ENCODE data around the gene CHMP2A. TPM values are rescaled to one million over a fixed set of nuclear protein-coding genes. Genes with fewer than 3 reads are reported as not detected.

CHMP2A gene
- total RNA-seq, 1 experiment from 2014 or later, result 191 TPM

GRCh38 chr19:58572818-58573657 is 18.1 kb upstream of the CHMP2A start, which contains the start of gene MZF1:
MZF1 (minus strand) TSS chr19:58573335; CDS start chr19:58571389, 1,946 bp downstream.
- Histone ChIP-seq H3K4me1 (ENCODE audit: control insufficient read depth, insufficient read depth, low read length) (peaks cover 7% of the 10 kb centered on the region), H3K4me3 (ENCODE audit: low read depth in 2 of 2, low read length in 2 of 2) (peak within 1 kb of the TSS; percentile 64 to 89), H3K36me3 (ENCODE audit: control insufficient read depth, insufficient read depth, low read length) (no peaks in the 10 kb centered on the region), H3K9me3 (ENCODE audit: control insufficient read depth, insufficient read depth, low read depth, low read length) (no peaks in the 10 kb centered on the region), H3K27ac (ENCODE audit: low read length) (peak within 1 kb of the TSS; percentile 90), H3K27me3 (ENCODE audit: control insufficient read depth, insufficient read depth, low read length) (no peaks in the 10 kb centered on the region)
- DNase-seq (ENCODE audit: low read depth, low spot score) (peak; percentile 98), ATAC-seq (peak; percentile 82)
- intact Hi-C loops (cut with micrococcal nuclease; ENCODE audit: unreplicated experiment), result no loop called here
- POLR2A ChIA-PET, result interaction anchor here (0.8 kb wide), 1 partner anchor 57 kb away, joined by 5 read pairs; no protein-coding TSS in a partner anchor
- CTCF ChIA-PET, result no interaction called here
- BruUV-seq (replicated peaks), result no TSS peak
- peak; percentile 82 for TF ChIP-seq TCF7L2 (IDR thresholded peaks at IDR 0.05; ENCODE audit: low read depth, low read length)
- no peak for TF ChIP-seq CTCF (IDR thresholded peaks at IDR 0.05)
- peak; percentile 84 for TF ChIP-seq POLR2AphosphoS5 (IDR thresholded peaks at IDR 0.05; ENCODE audit: low read depth, low read length)
- no peak; the same call in 1 of the 2 replicates for TF ChIP-seq SIN3A (IDR thresholded peaks at IDR 0.05; ENCODE audit: borderline replicate concordance, insufficient read depth, low read depth, low read length)
- peak in 1 of 2 experiments; percentile 51; a peak in 1 of 4 replicates for TF ChIP-seq REST (IDR thresholded peaks at IDR 0.05; ENCODE audit: insufficient read depth in 1 of 2, low read depth in 2 of 2, low read length in 1 of 2)
- in situ Hi-C loops (cut with HindIII; ENCODE audit: low pct_unique_long_range_greater_than_20kb, low sequenced_read_pairs), result no loop called here

GRCh38 chr19:58572026-58572817 is 17.3 kb upstream of the CHMP2A start:
- ChIA-PET CTCF (no interaction called here), POLR2A (interaction anchor here (0.6 to 0.8 kb wide), 2 partner anchors 56 to 67 kb away, joined by 5 to 7 read pairs; no protein-coding TSS in a partner anchor)
- Histone ChIP-seq H3K27ac (ENCODE audit: low read length) (peak overlapping the region; percentile 90), H3K27me3 (ENCODE audit: control insufficient read depth, insufficient read depth, low read length) (no peaks in the 10 kb centered on the region), H3K36me3 (ENCODE audit: control insufficient read depth, insufficient read depth, low read length) (no peaks in the 10 kb centered on the region), H3K4me1 (ENCODE audit: control insufficient read depth, insufficient read depth, low read length) (peaks cover 7% of the 10 kb centered on the region), H3K9me3 (ENCODE audit: control insufficient read depth, insufficient read depth, low read depth, low read length) (no peaks in the 10 kb centered on the region), H3K4me3 (ENCODE audit: low read depth in 2 of 2, low read length in 2 of 2) (peak overlapping the region; percentile 64 to 89)
- TF ChIP-seq CTCF (IDR thresholded peaks at IDR 0.05) (no peak), SIN3A (IDR thresholded peaks at IDR 0.05; ENCODE audit: borderline replicate concordance, insufficient read depth, low read depth, low read length) (0 out of 2 replicates have a peak, but pooled peaks have one; percentile 5)
- DNase-seq (ENCODE audit: low read depth, low spot score), result no peak
- no peak for ATAC-seq
- in situ Hi-C loops (cut with HindIII; ENCODE audit: low pct_unique_long_range_greater_than_20kb, low sequenced_read_pairs) (no loop called here), intact Hi-C loops (cut with micrococcal nuclease; ENCODE audit: unreplicated experiment) (no loop called here)
- no TSS peak for BruUV-seq (replicated peaks)
